Central memory CD4-positive, alpha-beta T cell (primary cell): Measurements from ENCODE around the gene EYA3.
A peak's percentile ranks its signal among the peaks of the same experiment; 100 is the strongest.

Experiments used
- DNase-seq: peaks from one replicate; pipeline ENCODE4 v3.0.0; 2022
- total RNA-seq, 3 experiments: gene quantifications; one replicate each; lab custom pipeline; 2026; lab: John Stamatoyannopoulos, UW

EYA3 gene, protein sequence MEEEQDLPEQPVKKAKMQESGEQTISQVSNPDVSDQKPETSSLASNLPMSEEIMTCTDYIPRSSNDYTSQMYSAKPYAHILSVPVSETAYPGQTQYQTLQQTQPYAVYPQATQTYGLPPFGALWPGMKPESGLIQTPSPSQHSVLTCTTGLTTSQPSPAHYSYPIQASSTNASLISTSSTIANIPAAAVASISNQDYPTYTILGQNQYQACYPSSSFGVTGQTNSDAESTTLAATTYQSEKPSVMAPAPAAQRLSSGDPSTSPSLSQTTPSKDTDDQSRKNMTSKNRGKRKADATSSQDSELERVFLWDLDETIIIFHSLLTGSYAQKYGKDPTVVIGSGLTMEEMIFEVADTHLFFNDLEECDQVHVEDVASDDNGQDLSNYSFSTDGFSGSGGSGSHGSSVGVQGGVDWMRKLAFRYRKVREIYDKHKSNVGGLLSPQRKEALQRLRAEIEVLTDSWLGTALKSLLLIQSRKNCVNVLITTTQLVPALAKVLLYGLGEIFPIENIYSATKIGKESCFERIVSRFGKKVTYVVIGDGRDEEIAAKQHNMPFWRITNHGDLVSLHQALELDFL
- total RNA-seq, result 30.7 to 58.2 (median 35.5) reads per million in 3 experiments

DNA sequence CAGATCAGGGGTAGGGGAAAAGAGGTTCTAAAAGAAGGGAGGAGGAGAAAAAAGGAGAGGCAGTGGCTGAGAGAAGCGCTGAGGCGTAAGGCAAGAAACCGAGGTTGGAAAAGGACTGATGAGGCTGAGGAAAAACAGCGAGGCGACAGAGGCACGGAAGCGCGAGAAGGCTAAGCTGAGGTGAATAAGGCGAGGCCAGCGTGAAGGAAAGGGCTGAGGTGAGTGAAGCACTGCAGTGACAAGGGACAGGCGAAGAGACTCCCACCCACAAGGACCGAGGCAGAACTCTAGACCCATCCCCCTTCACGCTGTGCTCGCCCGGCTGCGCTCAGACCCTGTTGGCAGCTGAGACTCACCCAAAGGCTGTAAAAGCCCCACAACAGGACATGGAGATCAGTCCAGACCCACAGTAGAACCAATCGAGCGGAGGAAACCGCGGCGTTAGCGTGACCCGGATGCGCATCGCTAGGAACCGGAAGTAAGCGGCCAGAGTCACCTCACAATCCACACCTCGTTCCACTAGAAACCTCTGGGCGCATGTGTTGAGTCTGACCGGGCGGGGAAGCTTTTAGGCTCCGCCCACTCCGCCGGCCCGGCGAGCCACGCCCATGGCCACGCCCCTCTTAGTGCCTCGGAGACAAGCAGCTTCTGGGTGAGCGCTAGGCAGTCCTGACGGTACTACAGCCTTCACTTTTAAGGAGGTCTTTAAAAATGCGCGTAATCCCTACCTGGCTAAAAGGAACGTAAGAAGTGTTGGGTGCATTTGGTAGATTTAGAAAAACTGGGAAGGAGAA, at the start of gene EYA3:
Gene EYA3 (minus strand): TSS at position 443 of the 794 bp plus-strand sequence. CDS start 30,584 bp downstream, outside the sequence.
- DNase-seq, result peak; percentile 99

DNA sequence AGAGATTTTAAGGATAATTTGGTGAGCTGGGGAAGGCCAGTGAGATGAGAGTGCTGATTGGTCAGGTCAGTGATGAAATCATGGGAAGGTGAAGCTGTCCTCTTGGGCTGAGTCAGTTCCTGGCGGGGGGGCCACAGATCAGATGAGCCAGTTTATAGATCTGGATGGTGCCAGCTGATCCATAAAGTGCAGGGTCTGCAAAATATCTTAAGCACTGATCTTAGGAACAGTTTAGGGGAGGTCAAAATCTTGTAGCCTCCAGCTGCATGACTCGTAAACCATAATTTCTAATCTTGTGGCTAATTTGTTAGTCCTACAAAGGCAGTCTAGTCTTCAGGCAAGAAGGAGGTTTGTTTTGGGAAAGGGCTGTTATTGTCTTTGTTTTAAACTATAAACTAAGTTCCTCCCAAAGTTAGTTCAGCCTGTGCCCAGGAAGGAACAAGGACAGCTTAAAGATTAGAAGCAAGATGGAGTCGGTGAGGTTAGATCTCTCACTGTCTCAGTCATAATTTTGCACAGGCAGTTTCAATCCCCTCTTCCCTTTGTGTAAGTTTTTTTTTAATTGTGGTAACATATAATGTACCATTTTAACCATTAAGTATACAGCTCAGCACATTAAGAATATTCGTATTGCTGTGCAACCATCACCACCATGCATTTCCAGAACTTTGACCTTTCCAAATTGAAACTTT, 48.7 kb upstream of the EYA3 start:
- DNase-seq, result no peak

DNA sequence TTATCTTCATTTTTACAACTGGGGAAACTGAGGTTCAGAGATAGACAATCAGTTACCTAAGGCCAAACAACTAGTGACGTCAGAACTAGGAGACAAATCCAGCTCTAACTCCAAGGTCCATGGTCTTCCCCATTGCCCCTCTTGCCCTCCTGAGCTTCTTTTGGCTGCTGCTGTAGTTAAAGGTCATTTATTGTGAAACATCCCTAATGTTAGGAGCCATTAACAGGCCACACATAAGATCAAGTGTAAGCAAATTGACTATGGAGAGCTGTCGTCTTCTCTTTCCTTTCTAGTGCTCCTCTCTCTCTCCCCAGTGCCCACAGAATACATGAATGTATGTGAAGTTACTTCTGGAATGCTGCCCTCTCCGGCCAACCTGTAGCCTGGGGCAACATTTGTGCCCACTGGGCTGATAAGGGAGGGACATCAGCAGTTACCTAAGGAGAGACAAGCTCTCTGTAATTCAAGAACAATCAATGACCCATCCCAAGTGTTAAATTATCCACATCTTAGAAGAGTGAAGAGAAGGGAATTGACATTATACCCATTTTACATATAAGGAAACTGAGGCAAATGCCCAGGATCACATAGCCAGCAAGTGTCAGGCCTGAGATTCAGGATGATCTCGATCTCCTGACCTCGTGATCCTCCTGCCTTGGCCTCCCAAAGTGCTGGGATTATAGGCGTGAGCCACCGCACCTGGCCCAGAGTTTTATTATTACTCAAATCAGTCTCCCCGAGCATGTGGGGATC, 47.9 kb upstream of the EYA3 start:
- no peak for DNase-seq

DNA sequence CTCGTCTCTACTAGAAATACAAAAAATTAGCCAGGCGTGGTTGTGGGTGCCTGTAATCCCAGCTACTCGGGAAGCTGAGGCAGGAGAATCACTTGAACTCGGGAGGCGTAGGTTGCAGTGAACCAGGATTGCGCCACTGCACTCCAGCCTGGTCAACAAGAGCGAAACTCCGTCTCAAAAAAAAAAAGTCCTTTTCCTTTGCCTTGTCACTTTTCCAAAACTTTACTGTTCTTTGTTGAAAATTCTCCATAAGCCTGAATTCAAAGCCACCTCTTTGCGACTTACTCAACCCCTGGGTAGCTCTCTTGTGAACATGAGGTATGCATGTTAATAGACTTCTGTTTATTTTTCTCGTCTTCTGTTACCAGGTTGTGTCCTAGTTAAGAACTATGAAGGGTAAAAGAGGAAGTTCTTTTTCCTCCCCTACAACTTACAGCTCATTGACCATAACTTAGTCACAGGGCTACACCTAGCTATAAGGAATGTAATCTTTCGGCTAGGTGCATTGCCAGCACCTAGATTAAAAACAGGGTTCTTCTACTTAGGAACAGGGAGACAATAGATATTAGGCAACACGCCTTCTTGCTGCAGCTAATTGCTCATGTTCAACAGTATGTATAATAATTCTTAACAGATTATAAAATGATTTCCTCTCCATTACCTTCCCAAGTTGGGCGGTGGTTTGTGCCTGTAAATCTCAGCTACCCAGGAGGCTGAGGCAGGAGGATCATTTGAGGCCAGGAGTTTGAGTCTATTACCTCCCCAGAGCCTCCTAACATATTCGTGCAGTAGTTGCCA, 47.2 kb upstream of the EYA3 start:
- DNase-seq, result no peak

DNA sequence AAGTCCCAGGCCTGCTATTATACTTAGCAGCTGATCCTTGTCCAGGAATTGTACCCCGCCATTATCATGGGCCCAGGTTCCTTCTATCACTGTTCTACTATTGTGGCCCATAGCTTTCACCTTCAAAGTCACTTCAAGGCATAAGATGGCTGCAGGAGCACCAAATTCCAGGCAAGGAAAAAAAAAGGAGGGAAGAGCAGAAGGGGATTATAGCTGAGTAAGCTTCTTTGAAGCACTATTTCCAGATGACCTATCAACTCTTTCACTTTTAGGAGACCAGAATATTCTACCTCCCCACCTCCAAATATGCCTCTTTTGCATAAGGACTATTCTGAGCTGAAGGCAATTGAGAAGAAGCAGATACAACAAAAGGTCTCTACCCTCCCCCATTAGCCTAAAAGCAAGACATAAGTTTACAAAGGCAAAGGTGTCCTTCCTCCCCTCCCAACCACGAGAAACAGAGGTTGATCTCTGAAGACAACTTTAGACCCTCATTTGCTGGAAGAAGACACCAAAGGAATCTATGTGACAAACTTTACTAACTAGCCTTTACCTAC, 46.3 kb upstream of the EYA3 start:
- no peak for DNase-seq

DNA sequence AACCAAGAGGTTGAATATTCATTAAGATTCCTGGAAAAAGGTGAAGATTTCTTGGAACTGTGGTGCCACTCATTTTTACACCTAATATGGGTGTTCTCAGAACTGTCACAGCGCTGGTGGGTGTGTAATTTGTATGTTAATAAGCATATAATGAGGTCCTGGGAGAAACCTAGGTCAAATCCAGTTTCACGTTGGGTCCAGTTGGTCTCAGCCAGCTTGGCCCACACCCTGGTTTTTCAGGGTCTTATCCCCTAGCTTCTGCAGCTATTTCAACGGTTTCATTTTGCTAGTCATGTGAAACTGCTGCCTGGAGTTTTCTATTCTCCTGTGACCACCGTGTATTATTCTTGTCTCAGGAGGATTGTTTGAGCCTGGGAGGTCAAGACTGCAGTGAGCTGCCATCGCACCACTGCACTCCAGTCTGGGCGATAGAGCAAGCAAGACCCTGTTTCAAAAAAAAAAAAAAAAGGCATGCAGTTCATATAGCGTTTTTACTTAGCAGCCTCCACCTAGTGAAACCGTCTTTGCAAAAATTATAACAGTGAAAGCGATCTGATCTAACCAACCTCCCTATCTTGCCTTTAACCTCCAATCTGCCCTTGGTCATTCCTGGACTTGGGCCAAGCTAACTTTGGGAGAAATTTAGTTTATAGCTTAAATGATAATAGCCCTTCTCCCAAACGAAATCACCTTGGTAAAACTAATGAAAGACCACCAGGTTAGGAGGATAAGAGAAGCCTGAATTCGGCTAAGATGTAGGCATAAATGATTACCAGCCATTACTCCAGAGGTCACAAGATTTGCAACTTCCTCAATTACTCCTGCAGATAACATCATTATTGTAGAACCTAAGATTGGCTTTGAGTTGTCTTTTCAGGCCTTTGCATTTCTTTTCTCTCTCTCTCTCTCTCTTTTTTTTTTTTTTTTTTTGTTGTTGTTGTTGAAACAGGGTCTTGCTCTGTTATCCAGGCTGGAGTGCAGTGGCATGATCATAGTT, 44.1 kb upstream of the EYA3 start:
- no peak for DNase-seq

DNA sequence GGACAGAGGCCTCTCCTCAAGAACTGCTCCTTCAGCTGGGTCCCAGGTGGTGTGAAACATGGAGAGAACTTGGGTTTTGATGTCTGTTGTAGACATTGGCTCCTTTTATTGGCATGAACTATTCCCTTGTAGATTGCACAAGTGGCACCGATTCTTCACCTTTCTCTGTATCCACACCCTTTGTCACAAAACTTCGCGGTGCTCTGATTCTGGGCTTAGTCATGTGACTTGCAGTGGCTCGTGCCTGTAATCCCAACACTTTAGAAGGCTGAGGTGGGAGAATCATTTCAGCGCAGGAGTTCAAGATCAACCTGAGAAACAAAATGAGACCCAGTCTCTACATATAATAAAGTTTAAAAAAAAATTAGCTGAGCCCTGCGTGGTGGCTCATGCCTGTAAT, 42.5 kb upstream of the EYA3 start:
- no peak for DNase-seq

DNA sequence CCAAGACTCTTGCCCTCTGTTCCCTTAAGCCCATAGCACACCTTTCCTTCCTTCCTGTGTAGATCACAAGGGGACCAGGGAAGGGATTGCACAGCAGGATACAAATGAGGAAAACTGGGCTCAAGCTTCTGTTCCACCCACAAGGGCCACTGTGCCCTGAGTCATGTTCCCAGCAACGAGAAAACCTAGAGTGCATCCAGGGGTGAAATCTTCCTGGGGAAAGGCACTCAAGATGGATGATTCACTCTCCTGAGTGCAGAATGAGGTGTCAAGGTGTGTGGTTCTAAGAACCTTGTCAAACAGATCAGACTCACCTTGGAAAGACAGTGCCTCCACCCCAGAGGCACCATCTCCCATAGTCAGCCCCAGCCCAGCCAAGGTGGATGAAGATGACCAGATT, 40.7 kb upstream of the EYA3 start:
- DNase-seq, result no peak

DNA sequence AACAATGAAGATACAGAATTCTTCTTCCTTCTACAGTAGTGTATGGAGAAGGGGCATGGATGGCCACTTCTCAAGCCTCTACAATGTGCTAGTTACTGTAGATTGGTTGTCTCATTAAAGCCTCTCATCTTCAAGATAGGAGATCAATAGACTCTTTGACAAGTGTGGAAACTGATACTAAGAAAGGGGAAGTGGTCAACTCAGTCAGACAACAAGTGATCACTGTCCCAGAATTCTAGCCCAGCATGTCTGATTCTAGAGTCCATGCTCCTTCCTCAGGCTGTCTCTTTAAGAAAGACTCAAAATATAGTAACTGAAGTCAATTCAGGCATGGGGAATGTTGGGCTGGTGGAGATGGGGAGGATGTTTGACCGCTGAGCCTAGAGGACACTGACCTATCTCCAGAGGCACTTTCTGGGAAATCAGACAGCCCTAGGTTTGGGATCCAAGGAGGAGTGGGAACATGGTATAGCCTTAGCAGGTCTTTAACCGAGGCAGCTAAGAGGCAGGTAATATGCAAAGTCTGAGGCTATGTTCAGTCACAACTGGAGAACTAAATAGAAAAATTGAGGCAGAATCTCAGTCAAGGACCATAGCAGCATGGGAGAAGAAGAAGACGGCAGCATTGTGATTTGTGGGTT, 39.3 kb upstream of the EYA3 start:
- no peak for DNase-seq

DNA sequence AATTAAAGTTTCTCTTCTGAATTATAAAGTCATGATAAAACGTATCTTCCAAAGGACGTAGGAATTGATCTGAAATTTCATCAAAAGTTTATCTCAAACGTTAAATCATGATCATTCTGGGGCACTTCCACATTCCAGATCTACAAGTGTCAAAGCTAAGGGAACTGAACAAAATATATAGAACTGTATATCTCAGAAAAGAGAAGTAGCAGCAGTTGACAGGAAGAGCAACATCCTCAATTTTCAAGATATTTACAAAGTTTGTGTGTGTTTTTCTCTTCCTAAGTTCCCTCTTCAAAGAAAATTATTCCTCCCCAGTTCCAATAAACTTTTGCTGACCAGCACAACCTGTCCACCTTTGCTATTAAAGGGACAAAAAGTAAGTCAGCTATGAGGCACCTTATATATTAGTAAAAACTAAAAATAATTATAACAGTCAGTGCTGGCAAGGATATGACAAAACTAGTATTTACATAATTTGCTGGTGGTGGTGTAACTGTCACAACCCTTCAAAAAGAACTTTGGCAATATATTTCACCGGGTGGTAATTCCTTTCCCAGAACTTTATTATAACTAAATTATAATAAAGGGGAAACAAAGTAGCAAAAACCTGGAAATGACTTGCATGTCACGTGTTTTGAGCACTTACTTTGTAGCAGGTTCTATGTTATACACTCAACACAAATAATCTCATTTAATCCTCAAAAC, 38.5 kb upstream of the EYA3 start:
- no peak for DNase-seq

DNA sequence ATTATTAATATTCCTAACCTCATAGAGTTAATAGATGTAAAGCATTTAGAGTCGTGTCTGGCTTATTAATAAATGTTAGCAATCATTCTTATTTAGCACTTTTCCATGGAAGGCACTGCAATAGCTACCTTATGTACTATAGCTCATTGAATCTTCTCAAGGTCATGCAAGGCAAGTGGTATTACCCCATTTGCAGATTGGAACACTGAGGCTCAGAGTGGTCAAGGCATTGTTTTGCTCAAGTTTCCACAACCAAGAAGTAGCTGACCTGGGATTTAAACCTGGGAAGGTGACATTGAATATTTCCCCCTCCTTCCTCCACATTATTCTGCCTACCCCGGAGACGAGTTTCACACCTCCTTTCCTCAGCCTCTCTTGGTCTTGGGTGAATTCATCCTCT, 37.8 kb upstream of the EYA3 start:
- no peak for DNase-seq

DNA sequence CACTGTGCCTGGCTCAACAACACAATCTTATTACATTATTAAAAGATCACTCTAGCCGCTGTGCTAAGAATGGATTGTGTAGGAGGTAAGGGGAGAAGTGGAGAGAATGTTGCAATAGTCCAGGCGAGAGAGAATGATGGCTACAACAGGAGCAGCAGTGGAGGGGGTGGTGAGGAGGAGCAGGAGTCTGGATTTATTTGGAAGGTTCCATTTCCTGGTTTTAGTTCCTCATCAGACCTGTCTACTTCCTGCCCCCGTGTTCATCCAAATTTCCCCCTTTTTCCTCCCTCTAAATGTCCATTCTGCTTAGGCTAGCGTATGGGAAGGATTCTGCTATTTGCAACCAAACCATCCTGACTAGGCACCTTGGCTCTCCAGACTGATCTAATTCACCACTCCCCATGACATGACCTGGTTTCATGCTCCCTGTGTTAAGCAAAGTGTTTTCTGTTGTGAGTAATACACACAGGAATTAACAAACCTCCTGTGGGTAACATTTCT, 35.1 kb upstream of the EYA3 start:
- no peak for DNase-seq

DNA sequence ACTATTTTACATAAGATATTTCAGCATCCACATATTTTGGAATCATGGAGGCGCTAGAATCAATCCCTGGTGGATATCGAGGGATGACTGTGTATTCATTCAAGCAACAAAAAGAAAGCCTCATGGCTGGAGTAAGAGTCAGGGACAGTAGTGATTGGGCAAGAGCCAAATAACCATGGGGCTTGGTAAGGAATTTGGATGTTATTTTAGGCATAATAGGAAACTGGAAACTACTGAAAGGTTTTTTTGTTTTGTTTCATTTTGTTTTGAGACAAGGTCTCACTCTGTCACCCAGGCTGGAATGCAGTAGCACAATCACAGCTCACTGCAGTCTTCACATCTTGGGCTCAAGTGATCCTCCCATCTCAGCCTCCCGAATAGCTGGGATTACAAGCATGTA, 33.8 kb upstream of the EYA3 start:
- DNase-seq, result no peak

DNA sequence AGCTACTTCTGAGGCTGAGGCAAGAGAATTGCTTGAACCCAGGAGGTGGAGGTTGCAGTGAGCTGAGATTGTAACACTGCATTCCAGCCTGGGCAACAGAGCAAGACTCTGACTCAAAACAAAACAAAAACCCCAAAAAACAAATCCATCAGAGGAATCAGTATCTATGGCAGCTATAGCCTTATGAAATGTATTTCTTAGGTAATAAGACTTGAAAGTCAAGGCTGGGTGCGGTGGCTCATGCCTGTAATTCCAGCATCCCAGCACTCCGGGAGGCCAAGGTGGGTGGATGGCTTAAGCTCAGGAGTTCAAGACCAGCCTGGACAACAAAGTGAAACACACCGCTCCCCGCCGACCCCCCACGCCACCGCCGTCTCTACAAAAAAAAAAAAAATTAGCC, 31.1 kb upstream of the EYA3 start:
- DNase-seq, result no peak

DNA sequence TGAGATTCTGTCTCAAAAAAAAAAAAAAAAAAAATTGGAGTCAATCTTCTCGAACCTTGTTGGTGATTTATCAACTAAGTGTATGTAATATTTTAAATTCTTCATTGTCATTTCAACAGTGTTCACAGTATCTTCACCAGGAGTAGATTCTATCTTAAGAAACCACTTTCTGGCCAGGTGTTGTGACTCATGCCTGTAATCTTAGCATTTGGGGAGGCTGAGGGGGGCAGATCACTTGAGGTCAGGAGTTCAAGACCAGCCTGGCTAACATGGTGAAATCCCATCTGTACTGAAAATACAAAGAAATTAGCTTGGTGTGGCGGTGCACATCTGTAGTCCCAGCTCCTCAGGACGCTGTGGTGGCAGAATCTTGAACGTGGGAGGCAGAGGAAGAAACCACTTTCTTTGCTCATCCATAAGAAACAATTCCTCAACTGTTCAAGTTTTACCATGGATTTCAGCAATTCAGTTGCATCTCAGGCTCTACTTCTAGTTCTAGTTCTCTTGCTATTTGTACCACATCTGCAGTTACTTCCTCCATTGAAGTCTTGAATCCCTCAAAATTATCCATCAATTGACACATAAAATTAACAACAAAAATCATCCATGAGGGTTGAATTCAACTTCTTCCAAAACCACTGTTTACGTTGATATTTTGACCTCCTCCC, 30.4 kb upstream of the EYA3 start:
- no peak for DNase-seq

DNA sequence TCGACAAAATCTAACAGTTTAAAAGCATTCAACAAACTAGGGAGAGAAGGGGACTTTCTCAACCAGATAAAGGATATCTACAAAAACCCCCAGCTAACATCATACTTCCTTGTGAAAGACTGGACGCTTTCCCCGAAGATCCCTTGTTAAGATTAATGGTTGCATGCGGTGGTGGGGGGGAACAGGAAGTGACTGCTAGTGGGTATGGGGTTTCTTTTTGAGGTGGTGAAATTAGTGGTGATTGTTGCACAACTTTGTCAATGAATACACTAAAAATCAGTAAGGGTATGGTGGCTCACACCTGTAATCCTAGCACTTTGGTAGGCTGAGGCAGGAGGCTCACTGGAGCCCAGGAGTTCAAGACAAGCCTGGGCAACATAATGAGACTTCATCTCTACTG, 26.9 kb upstream of the EYA3 start:
- peak; percentile 33 for DNase-seq

DNA sequence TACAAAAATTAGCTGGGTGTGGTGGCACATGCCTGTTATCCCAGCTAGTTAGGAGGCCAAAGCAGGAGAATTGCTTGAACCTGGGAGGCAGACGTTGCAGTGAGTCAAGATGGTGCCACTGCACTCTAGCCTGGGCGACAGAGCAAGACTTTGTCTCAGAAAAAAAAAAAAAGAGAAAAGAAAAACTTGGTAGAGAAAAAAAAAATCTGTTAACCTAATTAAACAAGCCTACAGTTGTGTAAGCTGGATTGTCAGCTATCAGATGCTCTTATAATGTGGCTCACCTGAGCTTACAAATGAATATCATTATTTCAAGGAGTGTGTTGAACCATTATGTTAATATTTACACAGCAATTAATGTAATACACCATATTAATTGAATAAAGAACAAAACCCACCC, 26.4 kb upstream of the EYA3 start:
- DNase-seq, result no peak

DNA sequence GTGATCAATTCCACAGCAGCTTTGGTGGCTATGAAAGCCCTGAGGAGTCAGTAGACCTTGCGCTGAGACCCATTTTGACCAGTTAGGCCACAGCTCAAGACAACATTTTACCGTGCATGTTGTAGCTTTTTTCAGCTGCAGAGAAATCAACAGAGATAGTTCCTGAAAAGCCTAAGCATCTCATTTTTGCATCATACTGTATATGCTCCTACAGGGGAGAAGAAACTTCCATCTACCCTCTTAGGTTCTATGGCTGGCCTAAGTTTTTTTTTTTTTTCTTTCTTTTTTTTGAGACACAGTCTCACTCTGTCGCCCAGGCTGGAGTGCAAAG, 24.8 kb upstream of the EYA3 start:
- no peak for DNase-seq
